ENCODE results near the gene GSPT1. TPM values are rescaled to one million over a fixed set of nuclear protein-coding genes. Genes with fewer than 3 reads are reported as not detected.
"Not testable (repeated sequence)": the region's sequence is repeated elsewhere in the genome, so short reads cannot be mapped to it uniquely, and the experiment has no call there.

Gene GSPT1
- total RNA-seq, 1 donor from 2014 or later = 91.3 TPM

- Mint-ChIP-seq H3K9me3 (ENCODE audit: unreplicated experiment) (no peaks in the 10 kb centered on the region), H3K36me3 (ENCODE audit: unreplicated experiment) (peaks cover 6% of the 10 kb centered on the region), H3K27me3 (ENCODE audit: unreplicated experiment) (no peaks in the 10 kb centered on the region), H3K4me1 (ENCODE audit: unreplicated experiment) (peaks cover 24% of the 10 kb centered on the region), H3K27ac (ENCODE audit: unreplicated experiment) (no peak overlapping the region), H3K4me3 (ENCODE audit: unreplicated experiment) (no peak overlapping the region)
- no peak for DNase-seq (ENCODE audit: extremely low spot score, unreplicated experiment)
- no peak for TF ChIP-seq CTCF (IDR thresholded peaks at IDR 0.05)
Observed at GRCh38 chr16:11957591-11958395, 42.0 kb upstream of the GSPT1 start.

GRCh38 chr16:11956558-11956957 lies 40.8 kb upstream of the GSPT1 start:
- peaks cover 24% of the 10 kb centered on the region for H3K4me1 Mint-ChIP-seq (ENCODE audit: unreplicated experiment)
- no peaks in the 10 kb centered on the region for H3K9me3 Mint-ChIP-seq (ENCODE audit: unreplicated experiment)
- peak overlapping the region; percentile 89 for H3K27ac Mint-ChIP-seq (ENCODE audit: unreplicated experiment)
- H3K36me3 Mint-ChIP-seq (ENCODE audit: unreplicated experiment) = peaks cover 4% of the 10 kb centered on the region
- TF ChIP-seq CTCF (IDR thresholded peaks at IDR 0.05) = no peak
- no peaks in the 10 kb centered on the region for H3K27me3 Mint-ChIP-seq (ENCODE audit: unreplicated experiment)
- H3K4me3 Mint-ChIP-seq (ENCODE audit: unreplicated experiment) = no peak overlapping the region
- DNase-seq (ENCODE audit: extremely low spot score, unreplicated experiment) = no peak

DNA sequence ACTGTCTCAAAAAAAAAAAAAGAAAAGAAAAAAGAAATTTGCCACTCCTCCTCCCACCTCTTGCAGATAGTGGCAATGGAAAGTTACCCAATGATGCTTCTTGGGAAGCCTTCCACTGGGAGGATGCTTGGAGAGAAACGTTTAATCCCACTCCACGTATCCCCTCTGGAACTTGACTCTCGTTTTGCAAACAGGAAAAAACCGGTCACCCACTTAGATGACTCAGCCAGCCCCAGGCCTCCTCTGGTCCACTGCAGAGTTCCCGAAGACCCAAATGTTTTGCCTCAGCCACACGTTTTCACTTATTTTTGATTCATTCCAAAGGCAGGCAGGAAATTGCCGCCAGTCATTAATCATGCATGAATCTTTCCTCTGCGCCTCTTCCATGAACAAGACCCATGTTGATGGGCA lies 40.0 kb upstream of the GSPT1 start:
- H3K36me3 Mint-ChIP-seq (ENCODE audit: unreplicated experiment) = peaks cover 2% of the 10 kb centered on the region
- no peak for DNase-seq (ENCODE audit: extremely low spot score, unreplicated experiment)
- peak overlapping the region; percentile 0 for H3K4me3 Mint-ChIP-seq (ENCODE audit: unreplicated experiment)
- no peaks in the 10 kb centered on the region for H3K9me3 Mint-ChIP-seq (ENCODE audit: unreplicated experiment)
- no peaks in the 10 kb centered on the region for H3K27me3 Mint-ChIP-seq (ENCODE audit: unreplicated experiment)
- TF ChIP-seq CTCF (IDR thresholded peaks at IDR 0.05) = no peak
- H3K4me1 Mint-ChIP-seq (ENCODE audit: unreplicated experiment) = peaks cover 25% of the 10 kb centered on the region
- H3K27ac Mint-ChIP-seq (ENCODE audit: unreplicated experiment) = peak overlapping the region; percentile 89

DNA sequence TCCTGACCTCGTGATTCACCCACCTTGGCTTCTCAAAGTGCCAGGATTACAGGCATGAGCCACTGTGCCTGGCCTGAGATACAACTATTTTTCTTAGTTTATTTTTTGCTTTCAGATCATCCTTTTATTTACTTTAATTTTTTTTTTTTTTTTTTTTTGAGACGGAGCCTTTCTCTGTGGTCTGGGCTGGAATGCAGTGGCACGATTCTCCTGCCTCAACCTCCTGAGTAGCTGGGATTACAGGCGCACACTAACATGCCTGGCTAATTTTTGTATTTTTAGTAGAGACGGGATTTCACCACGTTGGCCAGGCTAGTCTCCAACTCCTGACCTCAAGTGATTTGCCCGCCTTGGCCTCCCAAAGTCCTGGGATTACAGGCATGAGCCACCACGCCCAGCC lies 37.8 kb upstream of the GSPT1 start:
- not testable (repeated sequence) for DNase-seq (ENCODE audit: extremely low spot score, unreplicated experiment); H3K27me3 Mint-ChIP-seq (ENCODE audit: unreplicated experiment); H3K27ac Mint-ChIP-seq (ENCODE audit: unreplicated experiment); H3K36me3 Mint-ChIP-seq (ENCODE audit: unreplicated experiment); H3K4me3 Mint-ChIP-seq (ENCODE audit: unreplicated experiment); H3K9me3 Mint-ChIP-seq (ENCODE audit: unreplicated experiment)
- peaks cover 28% of the 10 kb centered on the region for H3K4me1 Mint-ChIP-seq (ENCODE audit: unreplicated experiment)

DNA sequence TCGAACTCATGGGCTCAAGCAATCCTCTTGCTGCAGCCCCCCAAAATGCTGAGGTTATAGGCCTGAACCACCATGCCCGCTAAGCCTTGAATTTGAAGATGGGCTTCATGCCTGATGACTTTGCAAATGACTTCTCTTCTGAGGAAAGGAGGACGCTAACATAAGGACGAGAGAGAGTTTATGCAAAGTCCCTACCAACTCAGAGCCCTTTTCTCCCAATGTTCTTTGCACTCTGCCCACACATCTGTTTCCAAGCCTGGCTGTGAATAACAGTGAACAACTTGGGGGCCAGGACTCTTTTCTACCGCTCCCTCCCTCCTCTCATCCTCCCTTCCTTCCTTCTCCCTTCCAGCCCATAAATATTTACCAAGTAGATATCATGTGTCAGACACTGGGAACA lies 34.6 kb upstream of the GSPT1 start:
- H3K4me1 Mint-ChIP-seq (ENCODE audit: unreplicated experiment) = peaks cover 11% of the 10 kb centered on the region
- DNase-seq (ENCODE audit: extremely low spot score, unreplicated experiment) = no peak
- TF ChIP-seq CTCF (IDR thresholded peaks at IDR 0.05) = no peak
- H3K4me3 Mint-ChIP-seq (ENCODE audit: unreplicated experiment) = no peak overlapping the region
- no peaks in the 10 kb centered on the region for H3K36me3 Mint-ChIP-seq (ENCODE audit: unreplicated experiment)
- H3K27ac Mint-ChIP-seq (ENCODE audit: unreplicated experiment) = no peak overlapping the region
- no peaks in the 10 kb centered on the region for H3K27me3 Mint-ChIP-seq (ENCODE audit: unreplicated experiment)
- H3K9me3 Mint-ChIP-seq (ENCODE audit: unreplicated experiment) = no peaks in the 10 kb centered on the region

Measured in osteocyte (in vitro differentiated cells).